ENCODE results near the gene SETBP1. TPM values are rescaled to one million over a fixed set of nuclear protein-coding genes. Genes with fewer than 3 reads are reported as not detected.

SETBP1 gene
- total RNA-seq, 1 experiment from 2014 or later = 4.0 TPM

- no peak overlapping the region for H3K4me3 Mint-ChIP-seq (ENCODE audit: unreplicated experiment)
- Histone ChIP-seq H3K4me3 (ENCODE audit: low read depth, low read length) (no peak overlapping the region), H3K9me3 (no peaks in the 10 kb centered on the region), H3K4me1 (no peaks in the 10 kb centered on the region), H3K27me3 (replicated peaks; ENCODE audit: control insufficient read depth, insufficient read depth, low read length) (no peaks in the 10 kb centered on the region), H3K36me3 (ENCODE audit: control insufficient read depth, insufficient read depth, low read length) (no peaks in the 10 kb centered on the region)
- H3K36me3 Mint-ChIP-seq (ENCODE audit: insufficient read depth, unreplicated experiment) = no peaks in the 10 kb centered on the region
- TF ChIP-seq, protein P1, sequence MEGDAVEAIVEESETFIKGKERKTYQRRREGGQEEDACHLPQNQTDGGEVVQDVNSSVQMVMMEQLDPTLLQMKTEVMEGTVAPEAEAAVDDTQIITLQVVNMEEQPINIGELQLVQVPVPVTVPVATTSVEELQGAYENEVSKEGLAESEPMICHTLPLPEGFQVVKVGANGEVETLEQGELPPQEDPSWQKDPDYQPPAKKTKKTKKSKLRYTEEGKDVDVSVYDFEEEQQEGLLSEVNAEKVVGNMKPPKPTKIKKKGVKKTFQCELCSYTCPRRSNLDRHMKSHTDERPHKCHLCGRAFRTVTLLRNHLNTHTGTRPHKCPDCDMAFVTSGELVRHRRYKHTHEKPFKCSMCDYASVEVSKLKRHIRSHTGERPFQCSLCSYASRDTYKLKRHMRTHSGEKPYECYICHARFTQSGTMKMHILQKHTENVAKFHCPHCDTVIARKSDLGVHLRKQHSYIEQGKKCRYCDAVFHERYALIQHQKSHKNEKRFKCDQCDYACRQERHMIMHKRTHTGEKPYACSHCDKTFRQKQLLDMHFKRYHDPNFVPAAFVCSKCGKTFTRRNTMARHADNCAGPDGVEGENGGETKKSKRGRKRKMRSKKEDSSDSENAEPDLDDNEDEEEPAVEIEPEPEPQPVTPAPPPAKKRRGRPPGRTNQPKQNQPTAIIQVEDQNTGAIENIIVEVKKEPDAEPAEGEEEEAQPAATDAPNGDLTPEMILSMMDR (IDR thresholded peaks at IDR 0.05; ENCODE audit: insufficient read depth in 1 of 2, low read depth in 1 of 2, low read length in 1 of 2, severe bottlenecking in 1 of 2, unreplicated experiment in 1 of 2) = no peak
- intact Hi-C loops (cut with micrococcal nuclease; ENCODE audit: unreplicated experiment) = no loop called here
- no peaks in the 10 kb centered on the region for H3K27me3 Mint-ChIP-seq (ENCODE audit: insufficient read depth, unreplicated experiment)
- no peak for DNase-seq
- no TSS peak for BruUV-seq (replicated peaks)
- POLR2A ChIA-PET = no interaction called here
- H3K9me3 Mint-ChIP-seq (ENCODE audit: unreplicated experiment) = no peaks in the 10 kb centered on the region
- no peak overlapping the region for H3K27ac Mint-ChIP-seq (ENCODE audit: unreplicated experiment)
- peaks cover 5% of the 10 kb centered on the region for H3K4me1 Mint-ChIP-seq (ENCODE audit: low read depth, unreplicated experiment)
- CTCF ChIA-PET = no interaction called here
Measured at GRCh38 chr18:44855681-44856080, 175.0 kb downstream of the SETBP1 start.

DNA sequence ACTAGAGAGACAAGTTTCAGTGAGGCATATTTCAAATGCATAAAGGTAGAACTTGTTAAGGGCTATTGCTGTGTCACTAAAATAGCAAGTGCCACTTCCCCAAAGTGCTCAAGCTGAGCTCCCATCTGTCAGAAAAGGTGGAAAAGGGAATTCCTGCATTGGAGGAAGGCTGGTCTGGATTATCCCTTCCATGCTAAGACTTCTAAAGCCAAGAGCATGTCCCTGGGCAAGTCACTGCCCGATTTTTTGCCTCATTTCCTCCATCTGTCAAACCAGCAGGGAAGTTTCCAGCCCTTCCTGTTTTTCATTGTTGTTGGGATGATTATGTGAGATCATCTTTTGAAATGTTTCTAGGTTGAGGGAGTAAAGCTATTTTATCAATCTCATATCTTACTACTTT lies 175.5 kb downstream of the SETBP1 start:
- Mint-ChIP-seq H3K4me1 (ENCODE audit: low read depth, unreplicated experiment) (peaks cover 5% of the 10 kb centered on the region), H3K27ac (ENCODE audit: unreplicated experiment) (no peak overlapping the region), H3K36me3 (ENCODE audit: insufficient read depth, unreplicated experiment) (no peaks in the 10 kb centered on the region), H3K27me3 (ENCODE audit: insufficient read depth, unreplicated experiment) (no peaks in the 10 kb centered on the region), H3K9me3 (ENCODE audit: unreplicated experiment) (no peaks in the 10 kb centered on the region), H3K4me3 (ENCODE audit: unreplicated experiment) (no peak overlapping the region)
- intact Hi-C loops (cut with micrococcal nuclease; ENCODE audit: unreplicated experiment) = no loop called here
- no peaks in the 10 kb centered on the region for H3K27me3 ChIP-seq (replicated peaks; ENCODE audit: control insufficient read depth, insufficient read depth, low read length)
- no peaks in the 10 kb centered on the region for H3K36me3 ChIP-seq (ENCODE audit: control insufficient read depth, insufficient read depth, low read length)
- H3K9me3 ChIP-seq = no peaks in the 10 kb centered on the region
- DNase-seq = no peak
- no peak overlapping the region for H3K4me3 ChIP-seq (ENCODE audit: low read depth, low read length)
- ChIA-PET POLR2A (no interaction called here), CTCF (no interaction called here)
- BruUV-seq (replicated peaks) = no TSS peak
- no peaks in the 10 kb centered on the region for H3K4me1 ChIP-seq
- TF ChIP-seq, protein P1 (IDR thresholded peaks at IDR 0.05; ENCODE audit: insufficient read depth in 1 of 2, low read depth in 1 of 2, low read length in 1 of 2, severe bottlenecking in 1 of 2, unreplicated experiment in 1 of 2) = no peak

DNA sequence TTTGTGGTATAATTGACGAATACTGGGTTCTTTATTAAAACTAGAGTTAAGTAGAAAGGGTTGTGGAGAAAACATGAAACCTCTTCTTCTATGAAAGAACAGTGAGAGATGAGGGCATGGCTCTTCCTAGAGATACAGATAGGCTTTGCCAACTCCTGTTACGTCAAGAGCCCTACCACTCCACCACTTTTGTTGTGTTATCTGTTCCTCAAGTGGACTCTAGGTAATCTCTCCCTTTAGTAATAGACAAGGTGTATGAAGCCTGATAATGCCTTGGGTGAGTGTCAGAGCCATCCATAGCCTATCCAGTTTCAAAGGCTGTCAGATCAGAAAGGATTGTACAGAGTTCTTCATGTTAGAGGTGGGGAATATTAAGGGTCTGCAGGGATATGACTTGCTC lies 176.4 kb downstream of the SETBP1 start:
- POLR2A ChIA-PET = interaction anchor here (0.6 kb wide), 1 partner anchor 1181 kb away, joined by 3 read pairs; no protein-coding TSS in a partner anchor
- no peak for DNase-seq
- Histone ChIP-seq H3K9me3 (no peaks in the 10 kb centered on the region), H3K4me3 (ENCODE audit: low read depth, low read length) (no peak overlapping the region), H3K4me1 (no peaks in the 10 kb centered on the region), H3K27me3 (replicated peaks; ENCODE audit: control insufficient read depth, insufficient read depth, low read length) (no peaks in the 10 kb centered on the region), H3K36me3 (ENCODE audit: control insufficient read depth, insufficient read depth, low read length) (no peaks in the 10 kb centered on the region)
- TF ChIP-seq, protein P1 (IDR thresholded peaks at IDR 0.05; ENCODE audit: insufficient read depth in 1 of 2, low read depth in 1 of 2, low read length in 1 of 2, severe bottlenecking in 1 of 2, unreplicated experiment in 1 of 2) = no peak
- Mint-ChIP-seq H3K4me3 (ENCODE audit: unreplicated experiment) (no peak overlapping the region), H3K27me3 (ENCODE audit: insufficient read depth, unreplicated experiment) (no peaks in the 10 kb centered on the region), H3K27ac (ENCODE audit: unreplicated experiment) (no peak overlapping the region), H3K9me3 (ENCODE audit: unreplicated experiment) (no peaks in the 10 kb centered on the region), H3K4me1 (ENCODE audit: low read depth, unreplicated experiment) (peaks cover 5% of the 10 kb centered on the region), H3K36me3 (ENCODE audit: insufficient read depth, unreplicated experiment) (no peaks in the 10 kb centered on the region)
- intact Hi-C loops (cut with micrococcal nuclease; ENCODE audit: unreplicated experiment) = no loop called here
- no TSS peak for BruUV-seq (replicated peaks)
- CTCF ChIA-PET = no interaction called here
